ENCODE data around the gene TMEM51.

The TMEM51 gene

DNA sequence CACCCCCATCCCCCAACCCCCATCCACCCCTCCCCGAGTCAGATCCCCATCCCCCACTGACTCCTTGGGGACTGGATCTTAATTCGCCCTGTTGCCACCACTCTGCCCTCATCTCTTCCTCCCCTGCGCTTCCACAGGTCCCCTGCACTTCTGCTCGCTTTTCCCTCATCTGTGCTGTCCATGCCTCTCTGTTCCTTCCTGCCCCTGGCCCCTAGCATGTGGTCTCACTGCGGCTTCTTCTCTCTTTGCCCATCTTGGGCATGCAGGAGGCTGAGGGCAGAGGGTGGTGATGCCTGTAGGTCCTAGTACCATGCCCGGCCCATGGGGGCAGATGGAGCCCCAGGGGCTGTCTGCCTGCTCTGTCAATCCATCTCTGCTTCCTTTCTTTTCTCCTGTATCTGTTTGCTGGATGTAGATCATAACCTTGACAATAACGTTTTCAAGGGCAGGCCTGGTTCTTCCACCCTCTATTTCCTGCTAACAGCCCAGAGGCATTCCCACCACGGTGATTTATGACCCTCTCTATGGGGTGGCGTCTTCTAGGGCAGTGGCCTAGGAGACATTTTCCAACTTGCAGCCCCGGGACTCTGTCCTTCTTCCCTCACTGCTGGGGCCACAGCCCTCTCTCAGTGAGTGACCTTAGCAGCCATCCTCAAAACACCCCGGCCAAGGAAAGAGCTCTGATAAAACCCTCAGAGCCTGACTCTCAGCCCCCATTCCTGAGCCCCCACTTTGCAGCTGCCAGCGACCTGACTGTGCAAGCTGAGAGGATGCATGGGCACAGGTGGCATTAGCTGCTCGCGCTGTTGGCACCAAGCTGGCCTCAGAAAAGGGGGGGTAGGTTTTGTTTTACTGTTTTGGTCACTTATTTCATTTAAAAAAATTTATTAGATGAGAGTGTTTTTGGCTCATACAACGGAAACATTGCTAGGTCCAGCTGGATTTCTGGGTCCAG is 33.9 kb downstream of the TMEM51 start:
- TF ChIP-seq, protein P1, sequence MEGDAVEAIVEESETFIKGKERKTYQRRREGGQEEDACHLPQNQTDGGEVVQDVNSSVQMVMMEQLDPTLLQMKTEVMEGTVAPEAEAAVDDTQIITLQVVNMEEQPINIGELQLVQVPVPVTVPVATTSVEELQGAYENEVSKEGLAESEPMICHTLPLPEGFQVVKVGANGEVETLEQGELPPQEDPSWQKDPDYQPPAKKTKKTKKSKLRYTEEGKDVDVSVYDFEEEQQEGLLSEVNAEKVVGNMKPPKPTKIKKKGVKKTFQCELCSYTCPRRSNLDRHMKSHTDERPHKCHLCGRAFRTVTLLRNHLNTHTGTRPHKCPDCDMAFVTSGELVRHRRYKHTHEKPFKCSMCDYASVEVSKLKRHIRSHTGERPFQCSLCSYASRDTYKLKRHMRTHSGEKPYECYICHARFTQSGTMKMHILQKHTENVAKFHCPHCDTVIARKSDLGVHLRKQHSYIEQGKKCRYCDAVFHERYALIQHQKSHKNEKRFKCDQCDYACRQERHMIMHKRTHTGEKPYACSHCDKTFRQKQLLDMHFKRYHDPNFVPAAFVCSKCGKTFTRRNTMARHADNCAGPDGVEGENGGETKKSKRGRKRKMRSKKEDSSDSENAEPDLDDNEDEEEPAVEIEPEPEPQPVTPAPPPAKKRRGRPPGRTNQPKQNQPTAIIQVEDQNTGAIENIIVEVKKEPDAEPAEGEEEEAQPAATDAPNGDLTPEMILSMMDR (conservative IDR thresholded peaks at IDR 0.05; ENCODE audit: low read length) = no peak
- H3K4me3 ChIP-seq (ENCODE audit: low read length) = no peak overlapping the region
- no peak for DNase-seq (ENCODE audit: low read depth)

DNA sequence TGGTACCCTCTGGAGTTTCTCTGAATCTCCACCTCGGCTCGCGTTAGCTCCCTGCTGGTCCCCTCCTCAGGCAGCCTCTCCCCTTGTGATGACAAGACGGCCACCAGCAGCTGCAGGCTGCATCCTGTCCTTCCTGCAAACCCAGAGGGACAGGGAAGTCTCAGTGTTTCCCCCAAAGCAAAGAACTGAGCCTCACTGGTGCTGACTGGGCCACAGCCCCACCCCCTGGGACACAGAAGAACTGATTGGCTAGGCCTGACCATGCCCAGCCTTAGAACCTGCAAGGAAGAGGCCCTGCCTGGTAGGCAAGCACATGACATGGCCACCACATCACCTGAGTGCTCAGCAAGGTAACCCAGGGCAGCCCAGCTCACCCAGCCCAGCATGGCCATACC is 34.6 kb downstream of the TMEM51 start:
- TF ChIP-seq, protein P1 (conservative IDR thresholded peaks at IDR 0.05; ENCODE audit: low read length) = no peak
- DNase-seq (ENCODE audit: low read depth) = no peak
- no peak overlapping the region for H3K4me3 ChIP-seq (ENCODE audit: low read length)

DNA sequence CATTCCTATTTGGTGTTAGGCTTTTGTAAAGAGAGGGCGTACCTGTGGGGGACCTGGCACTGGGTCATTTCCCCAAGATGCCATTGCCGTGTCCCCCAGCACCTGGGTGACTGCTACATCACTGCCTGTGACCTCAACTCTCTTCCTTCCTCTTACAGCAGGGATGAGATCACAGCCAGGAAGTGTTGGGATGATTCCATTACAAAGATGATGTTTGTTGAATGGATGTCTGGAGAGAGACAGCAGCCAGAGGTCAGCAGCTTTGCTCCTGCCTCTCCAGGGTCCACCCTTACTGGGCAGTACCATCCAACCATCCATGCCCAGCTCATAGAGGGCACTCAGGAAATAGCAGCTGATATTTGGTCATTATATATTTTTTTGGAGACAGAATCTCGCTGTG is 35.1 kb downstream of the TMEM51 start:
- DNase-seq (ENCODE audit: low read depth) = no peak
- no peak overlapping the region for H3K4me3 ChIP-seq (ENCODE audit: low read length)
- TF ChIP-seq, protein P1 (conservative IDR thresholded peaks at IDR 0.05; ENCODE audit: low read length) = no peak

DNA sequence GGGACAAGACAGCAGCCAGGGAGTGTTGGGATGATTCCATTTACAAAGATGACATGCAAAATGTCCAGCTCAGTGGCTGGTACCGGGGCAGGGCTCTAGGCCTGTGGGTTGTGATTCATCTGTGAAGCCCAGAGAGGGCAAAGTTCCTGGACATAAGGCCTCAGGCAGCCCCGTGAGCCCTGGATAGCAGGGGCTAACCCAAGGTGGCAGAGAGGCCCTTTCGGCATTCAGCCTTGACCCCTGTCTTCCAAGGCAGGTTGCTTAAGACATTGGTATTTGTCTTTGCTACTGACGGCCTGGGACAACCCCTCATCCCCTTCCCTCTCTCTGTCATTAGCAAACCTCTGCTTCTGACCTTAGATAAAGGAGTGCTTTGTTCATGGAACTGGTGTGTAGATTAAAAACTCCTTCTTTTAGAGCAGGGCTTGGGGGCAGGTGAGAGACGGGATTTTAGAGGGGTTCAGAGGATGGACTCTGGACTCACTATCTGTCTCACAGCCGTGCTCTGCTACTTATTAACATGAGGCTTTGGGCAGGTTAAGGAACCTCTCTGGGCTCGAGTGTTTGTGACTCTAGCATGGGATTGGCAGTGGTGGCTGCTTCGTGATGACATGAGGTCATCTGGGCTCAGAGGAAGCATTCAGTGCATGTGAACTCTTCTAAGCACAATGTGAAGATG is 36.3 kb downstream of the TMEM51 start:
- DNase-seq (ENCODE audit: low read depth) = no peak
- no peak overlapping the region for H3K4me3 ChIP-seq (ENCODE audit: low read length)
- TF ChIP-seq, protein P1 (conservative IDR thresholded peaks at IDR 0.05; ENCODE audit: low read length) = no peak

DNA sequence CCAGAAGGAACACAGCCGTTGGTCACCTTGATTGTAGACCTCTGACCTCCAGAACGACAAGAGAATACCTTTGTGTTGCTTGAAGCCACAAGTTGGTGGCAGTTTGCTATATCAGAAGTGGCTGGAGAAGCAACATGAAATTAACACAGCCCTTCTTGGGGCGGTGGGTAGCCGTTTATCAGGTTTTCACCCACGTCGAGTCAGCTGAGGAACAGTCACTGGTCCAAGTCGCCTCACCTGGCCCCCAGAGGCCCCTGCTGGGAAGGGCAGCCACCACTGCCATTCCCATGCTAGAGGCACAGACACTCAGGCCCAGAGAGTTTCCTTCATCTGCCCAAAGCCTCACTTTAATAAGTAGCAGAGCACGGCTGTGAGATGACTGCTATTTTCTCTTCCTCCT is 37.7 kb downstream of the TMEM51 start:
- TF ChIP-seq, protein P1 (conservative IDR thresholded peaks at IDR 0.05; ENCODE audit: low read length) = no peak
- H3K4me3 ChIP-seq (ENCODE audit: low read length) = no peak overlapping the region
- DNase-seq (ENCODE audit: low read depth) = no peak

DNA sequence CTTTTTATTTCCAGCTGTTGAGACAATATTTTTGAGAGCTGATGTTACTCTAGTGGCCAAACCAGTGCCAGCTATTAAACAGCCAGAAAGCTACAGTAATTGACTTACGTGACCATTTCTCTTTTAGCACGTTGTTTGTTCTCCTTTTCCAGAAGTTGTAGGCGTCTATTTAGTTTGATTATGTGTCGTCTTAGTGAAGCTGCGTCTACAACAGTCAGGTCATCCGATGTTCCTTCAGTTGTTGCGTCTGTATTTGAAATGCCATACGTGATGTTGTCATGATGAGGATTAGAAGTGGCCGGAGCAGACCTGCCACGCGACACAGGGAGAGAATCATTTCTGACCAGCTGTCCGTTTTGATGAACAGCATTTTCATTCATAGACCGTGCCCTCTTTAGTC is 38.2 kb downstream of the TMEM51 start:
- TF ChIP-seq, protein P1 (conservative IDR thresholded peaks at IDR 0.05; ENCODE audit: low read length) = no peak

More for the DNA sequence above, 38.2 kb downstream of the TMEM51 start:
- no peak overlapping the region for H3K4me3 ChIP-seq (ENCODE audit: low read length)
- no peak for DNase-seq (ENCODE audit: low read depth)
